ENCODE data around the gene EHBP1L1.
A peak's percentile ranks its signal among the peaks of the same experiment; 100 is the strongest.

Gene EHBP1L1

GRCh38 chr11:65532388-65533064 is 43.3 kb upstream of the EHBP1L1 start:
- Mint-ChIP-seq H3K27me3 (ENCODE audit: low read depth, poor library complexity) (peaks cover 5% of the 10 kb centered on the region), H3K36me3 (ENCODE audit: low read depth) (peaks cover 43% of the 10 kb centered on the region), H3K4me3 (no peak overlapping the region), H3K9me3 (no peaks in the 10 kb centered on the region), H3K4me1 (peaks cover 27% of the 10 kb centered on the region), H3K27ac (no peak overlapping the region)
- no peak for DNase-seq
- no peak for TF ChIP-seq CTCF (IDR thresholded peaks at IDR 0.05)

- H3K9me3 Mint-ChIP-seq = no peaks in the 10 kb centered on the region
- peaks cover 42% of the 10 kb centered on the region for H3K36me3 Mint-ChIP-seq (ENCODE audit: low read depth)
- H3K27me3 Mint-ChIP-seq (ENCODE audit: low read depth, poor library complexity) = peaks cover 27% of the 10 kb centered on the region
- no peak for TF ChIP-seq CTCF (IDR thresholded peaks at IDR 0.05)
- no peak overlapping the region for H3K27ac Mint-ChIP-seq
- H3K4me1 Mint-ChIP-seq = peaks cover 7% of the 10 kb centered on the region
- no peak for DNase-seq
- H3K4me3 Mint-ChIP-seq = no peak overlapping the region
Observed at GRCh38 chr11:65535102-65535501, 40.8 kb upstream of the EHBP1L1 start.

GRCh38 chr11:65536412-65537295 is 39.2 kb upstream of the EHBP1L1 start:
- peaks cover 30% of the 10 kb centered on the region for H3K36me3 Mint-ChIP-seq (ENCODE audit: low read depth)
- H3K9me3 Mint-ChIP-seq = no peaks in the 10 kb centered on the region
- no peak overlapping the region for H3K4me3 Mint-ChIP-seq
- peaks cover 9% of the 10 kb centered on the region for H3K4me1 Mint-ChIP-seq
- no peak for DNase-seq
- H3K27ac Mint-ChIP-seq = no peak overlapping the region
- no peak for TF ChIP-seq CTCF (IDR thresholded peaks at IDR 0.05)
- peaks cover 42% of the 10 kb centered on the region for H3K27me3 Mint-ChIP-seq (ENCODE audit: low read depth, poor library complexity)

GRCh38 chr11:65537296-65537597 is 38.6 kb upstream of the EHBP1L1 start:
- DNase-seq = no peak
- peaks cover 47% of the 10 kb centered on the region for H3K27me3 Mint-ChIP-seq (ENCODE audit: low read depth, poor library complexity)
- H3K36me3 Mint-ChIP-seq (ENCODE audit: low read depth) = peaks cover 28% of the 10 kb centered on the region
- no peak overlapping the region for H3K27ac Mint-ChIP-seq
- no peaks in the 10 kb centered on the region for H3K9me3 Mint-ChIP-seq
- no peak for TF ChIP-seq CTCF (IDR thresholded peaks at IDR 0.05)
- peaks cover 15% of the 10 kb centered on the region for H3K4me1 Mint-ChIP-seq
- H3K4me3 Mint-ChIP-seq = peak overlapping the region; percentile 47

- no peak for DNase-seq
- no peak for TF ChIP-seq CTCF (IDR thresholded peaks at IDR 0.05)
- Mint-ChIP-seq H3K36me3 (ENCODE audit: low read depth) (peaks cover 31% of the 10 kb centered on the region), H3K4me1 (peaks cover 18% of the 10 kb centered on the region), H3K27me3 (ENCODE audit: low read depth, poor library complexity) (peaks cover 51% of the 10 kb centered on the region), H3K27ac (no peak overlapping the region), H3K4me3 (peak overlapping the region; percentile 47), H3K9me3 (no peaks in the 10 kb centered on the region)
Observed at GRCh38 chr11:65537620-65538231, 38.1 kb upstream of the EHBP1L1 start.

Data from nephron progenitor cell (in vitro differentiated cells).